Hindlimb muscle (tissue), 1 donor: ENCODE measurements around the gene ATP2C1. TPM values are rescaled to one million over a fixed set of nuclear protein-coding genes. Genes with fewer than 3 reads are reported as not detected.
A peak's percentile ranks its signal among the peaks of the same experiment; 100 is the strongest.

ENCODE experiments used
- DNase-seq: peaks from one replicate; pipeline ENCODE4 v3.0.0-alpha.2; 2013
- polyA plus RNA-seq: library from polyadenylated mRNA; unstranded; fragments of 120-200 nt; gene quantifications from one replicate; pipeline ENCODE4 v1.2.1, GENCODE V29; 2013; ENCODE audit not compliant: insufficient read length

The ATP2C1 gene
- polyA plus RNA-seq, 1 donor: 58.9 TPM

- DNase-seq: peak; percentile 21
Measured at GRCh38 chr3:130894986-130895280, 1.0 kb downstream of the ATP2C1 start.

GRCh38 chr3:130895690-130896488 is 2.0 kb downstream of the ATP2C1 start:
- DNase-seq: no peak

- DNase-seq: no peak
Measured at GRCh38 chr3:130897316-130897715, 3.4 kb downstream of the ATP2C1 start.

GRCh38 chr3:130900959-130901358 is 7.1 kb downstream of the ATP2C1 start:
- DNase-seq: no peak

GRCh38 chr3:130901463-130902204 is 7.8 kb downstream of the ATP2C1 start:
- DNase-seq: no peak

GRCh38 chr3:130903412-130903908 is 9.6 kb downstream of the ATP2C1 start:
- no peak for DNase-seq

GRCh38 chr3:130904491-130904890 is 10.6 kb downstream of the ATP2C1 start:
- DNase-seq: no peak

GRCh38 chr3:130905551-130905950 is 11.7 kb downstream of the ATP2C1 start:
- no peak for DNase-seq

GRCh38 chr3:130906374-130906995 is 12.6 kb downstream of the ATP2C1 start:
- DNase-seq: no peak

- DNase-seq: no peak
Measured at GRCh38 chr3:130907500-130907899, 13.6 kb downstream of the ATP2C1 start.

GRCh38 chr3:130907966-130908365 is 14.1 kb downstream of the ATP2C1 start:
- DNase-seq: no peak

GRCh38 chr3:130915567-130916292 is 21.8 kb downstream of the ATP2C1 start:
- DNase-seq: no peak

- DNase-seq: no peak
Measured at GRCh38 chr3:130916507-130917167, 22.8 kb downstream of the ATP2C1 start.

GRCh38 chr3:130918328-130918727 is 24.4 kb downstream of the ATP2C1 start:
- DNase-seq: no peak

GRCh38 chr3:130925628-130926027 is 31.7 kb downstream of the ATP2C1 start:
- DNase-seq: no peak

GRCh38 chr3:130926504-130926903 is 32.6 kb downstream of the ATP2C1 start:
- no peak for DNase-seq

GRCh38 chr3:130929804-130930203 is 35.9 kb downstream of the ATP2C1 start:
- DNase-seq: no peak

GRCh38 chr3:130932979-130933378 is 39.1 kb downstream of the ATP2C1 start:
- DNase-seq: no peak

- DNase-seq: no peak
Measured at GRCh38 chr3:130933801-130934345, 40.0 kb downstream of the ATP2C1 start.

GRCh38 chr3:130934442-130935089 is 40.7 kb downstream of the ATP2C1 start:
- no peak for DNase-seq

GRCh38 chr3:130935761-130936492 is 42.0 kb downstream of the ATP2C1 start:
- no peak for DNase-seq
